ENCODE measurements around the gene RPP40.

RPP40 gene, protein sequence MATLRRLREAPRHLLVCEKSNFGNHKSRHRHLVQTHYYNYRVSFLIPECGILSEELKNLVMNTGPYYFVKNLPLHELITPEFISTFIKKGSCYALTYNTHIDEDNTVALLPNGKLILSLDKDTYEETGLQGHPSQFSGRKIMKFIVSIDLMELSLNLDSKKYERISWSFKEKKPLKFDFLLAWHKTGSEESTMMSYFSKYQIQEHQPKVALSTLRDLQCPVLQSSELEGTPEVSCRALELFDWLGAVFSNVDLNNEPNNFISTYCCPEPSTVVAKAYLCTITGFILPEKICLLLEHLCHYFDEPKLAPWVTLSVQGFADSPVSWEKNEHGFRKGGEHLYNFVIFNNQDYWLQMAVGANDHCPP

DNA sequence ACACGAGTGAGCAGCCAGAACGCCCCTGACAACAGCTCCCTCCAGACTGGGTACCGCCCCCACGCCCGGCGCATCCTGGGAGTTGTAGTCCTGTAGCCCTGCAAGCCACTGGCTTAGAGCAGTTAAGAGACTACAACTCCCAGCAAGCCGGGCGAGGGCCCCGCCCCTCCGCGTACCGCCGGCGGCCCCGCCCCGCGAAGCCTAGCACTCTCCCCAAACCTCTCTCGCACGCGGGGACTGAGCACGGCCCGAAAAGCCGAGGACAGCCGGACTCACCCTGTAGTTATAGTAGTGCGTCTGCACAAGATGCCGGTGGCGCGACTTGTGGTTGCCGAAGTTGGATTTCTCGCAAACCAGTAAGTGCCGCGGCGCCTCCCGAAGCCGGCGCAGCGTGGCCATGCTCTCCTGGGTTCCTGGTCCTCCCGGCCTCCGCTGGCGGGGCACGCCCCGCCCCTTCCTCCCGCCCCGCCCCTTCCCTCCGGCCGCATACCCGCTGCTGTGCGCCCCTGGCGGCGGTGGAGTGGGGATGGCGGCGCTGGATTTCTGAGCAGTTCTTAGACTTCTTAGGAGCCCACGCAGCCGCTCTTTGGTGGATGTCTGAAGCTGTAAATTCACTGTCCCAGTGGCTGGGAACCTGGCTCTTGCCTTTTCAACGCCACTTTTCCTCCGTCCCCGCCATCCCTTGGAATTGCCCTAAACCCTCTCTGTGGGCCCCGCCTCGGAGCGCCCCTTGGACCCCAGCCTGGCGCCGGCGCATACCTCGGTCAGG is at the start of gene RPP40:
TSS of gene RPP40 (minus strand) at position 434 of the 769 bp plus-strand sequence. CDS start at position 399, 35 bp downstream.
- no peak for TF ChIP-seq GATA2 (IDR thresholded peaks at IDR 0.05; ENCODE audit: low read depth, low read length)

DNA sequence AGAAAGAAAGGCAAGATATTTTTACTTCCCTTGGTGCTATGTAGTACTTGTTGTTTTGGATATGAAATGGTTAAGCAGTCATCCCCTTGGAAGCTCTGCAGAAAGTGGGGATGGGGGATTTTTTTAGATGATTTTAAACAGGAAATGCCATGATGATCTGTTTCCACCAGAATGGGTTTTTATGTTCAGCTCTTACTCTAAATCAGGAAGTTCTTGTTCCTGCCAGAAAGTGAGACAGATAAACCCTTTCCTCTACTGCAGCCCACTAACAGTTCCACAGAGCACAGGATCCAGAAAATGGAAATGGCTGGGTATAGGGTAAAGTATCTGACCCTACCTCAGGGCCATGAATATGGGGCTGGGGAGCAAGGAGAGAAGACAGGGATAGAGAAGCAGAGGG is 49.2 kb upstream of the RPP40 start:
- no peak for TF ChIP-seq GATA3 (IDR thresholded peaks at IDR 0.05; ENCODE audit: low read depth, low read length)
- TF ChIP-seq GATA2 (IDR thresholded peaks at IDR 0.05; ENCODE audit: low read depth, low read length) = no peak

DNA sequence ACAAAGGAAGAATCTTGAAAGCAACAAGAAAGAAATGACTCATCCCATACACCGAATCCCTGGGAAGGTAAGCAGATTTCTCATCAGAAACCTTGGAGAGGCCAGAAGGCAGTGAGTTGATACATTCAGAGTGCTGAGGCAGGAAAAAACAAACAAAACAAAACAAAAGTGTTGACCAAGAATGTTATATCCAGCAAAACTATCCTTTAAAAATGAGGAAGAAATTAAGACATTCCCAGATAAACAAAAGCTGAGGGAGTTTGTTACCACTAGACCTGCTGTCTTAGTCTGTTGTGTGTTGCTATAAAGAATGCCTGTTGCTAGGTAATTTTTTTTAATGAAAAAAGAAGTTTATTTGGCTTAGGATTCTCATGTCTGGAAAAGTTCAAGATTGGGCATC is 47.6 kb upstream of the RPP40 start:
- TF ChIP-seq GATA2 (IDR thresholded peaks at IDR 0.05; ENCODE audit: low read depth, low read length) (no peak), GATA3 (IDR thresholded peaks at IDR 0.05; ENCODE audit: low read depth, low read length) (no peak)

DNA sequence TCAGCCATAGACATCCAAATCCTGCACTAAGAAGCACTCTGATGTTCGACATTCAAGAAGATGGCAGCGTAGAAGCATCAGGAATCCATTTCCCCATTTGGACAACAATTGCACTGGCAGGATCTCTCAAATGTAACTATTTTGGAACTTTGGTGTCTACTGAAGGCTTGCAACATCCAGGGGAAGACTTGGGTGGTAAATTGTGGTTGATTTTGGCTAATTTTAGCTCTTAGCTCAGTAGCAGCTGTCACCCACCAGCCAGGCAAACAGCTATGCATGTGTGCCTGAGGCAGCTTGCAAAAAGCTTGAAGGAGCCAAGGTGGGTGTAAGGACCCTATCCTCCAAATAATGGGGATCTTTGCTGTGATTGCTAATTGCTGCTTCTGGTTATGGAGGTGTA is 46.2 kb upstream of the RPP40 start:
- TF ChIP-seq GATA2 (IDR thresholded peaks at IDR 0.05; ENCODE audit: low read depth, low read length) (no peak), GATA3 (IDR thresholded peaks at IDR 0.05; ENCODE audit: low read depth, low read length) (no peak)

DNA sequence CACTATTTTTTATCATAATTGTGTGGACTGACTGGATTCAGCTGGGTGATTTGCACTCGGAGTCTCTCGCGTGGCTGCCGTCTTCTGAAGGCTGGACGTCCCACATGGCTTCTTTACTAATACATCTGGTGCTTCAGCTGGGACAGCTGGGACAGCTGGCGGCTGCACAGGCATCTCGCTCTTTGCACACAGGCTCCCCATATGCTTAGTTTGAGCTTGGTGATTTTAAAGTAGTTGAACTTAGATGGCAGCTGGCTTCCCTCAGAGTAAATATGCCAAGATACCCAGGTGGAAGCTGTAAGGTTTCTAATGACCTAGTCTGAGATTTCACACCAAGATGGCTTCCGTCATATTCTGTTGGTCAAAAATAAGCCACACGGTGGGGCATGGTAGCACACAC is 42.6 kb upstream of the RPP40 start:
- TF ChIP-seq GATA3 (IDR thresholded peaks at IDR 0.05; ENCODE audit: low read depth, low read length) = no peak
- no peak for TF ChIP-seq GATA2 (IDR thresholded peaks at IDR 0.05; ENCODE audit: low read depth, low read length)

DNA sequence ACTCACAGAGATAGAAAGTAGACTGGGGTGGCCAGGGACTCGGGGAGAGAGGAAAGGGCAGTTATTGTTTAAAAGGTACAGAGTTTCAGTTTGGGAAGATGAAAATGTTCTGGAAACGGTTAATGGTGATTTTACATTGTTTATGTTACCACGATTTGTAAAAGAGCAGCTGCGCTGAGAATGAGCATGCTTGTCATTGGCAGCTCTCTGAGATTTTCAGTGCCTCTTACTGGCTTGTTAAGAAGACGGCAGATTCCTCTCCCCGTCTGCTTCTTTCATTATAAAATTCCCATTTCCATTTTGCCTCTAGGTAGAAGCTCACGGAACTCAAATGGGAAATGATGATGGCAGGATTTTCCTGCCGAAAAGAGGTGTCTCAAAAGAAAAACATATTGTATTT is 41.6 kb upstream of the RPP40 start:
- TF ChIP-seq GATA3 (IDR thresholded peaks at IDR 0.05; ENCODE audit: low read depth, low read length) = no peak
- no peak for TF ChIP-seq GATA2 (IDR thresholded peaks at IDR 0.05; ENCODE audit: low read depth, low read length)

DNA sequence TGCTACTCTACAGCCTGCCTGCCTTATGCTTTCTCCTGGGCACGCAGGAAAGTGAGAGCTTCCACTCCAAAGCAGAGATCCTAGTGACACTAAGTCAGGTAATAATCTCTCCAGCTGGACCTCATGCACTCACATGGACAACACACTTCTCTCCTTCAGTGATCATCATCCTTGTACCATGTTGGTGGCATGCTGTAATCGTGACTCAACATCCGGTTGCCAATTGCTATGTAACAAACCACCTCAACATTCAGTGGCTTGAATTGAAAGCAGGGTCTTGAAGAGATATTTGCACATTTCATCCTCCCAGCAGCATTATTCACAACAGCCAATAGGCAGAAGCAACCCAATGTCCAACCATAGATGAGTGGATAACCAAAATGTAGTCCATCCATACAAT is 41.0 kb upstream of the RPP40 start:
- TF ChIP-seq GATA2 (IDR thresholded peaks at IDR 0.05; ENCODE audit: low read depth, low read length) (no peak), GATA3 (IDR thresholded peaks at IDR 0.05; ENCODE audit: low read depth, low read length) (no peak)

DNA sequence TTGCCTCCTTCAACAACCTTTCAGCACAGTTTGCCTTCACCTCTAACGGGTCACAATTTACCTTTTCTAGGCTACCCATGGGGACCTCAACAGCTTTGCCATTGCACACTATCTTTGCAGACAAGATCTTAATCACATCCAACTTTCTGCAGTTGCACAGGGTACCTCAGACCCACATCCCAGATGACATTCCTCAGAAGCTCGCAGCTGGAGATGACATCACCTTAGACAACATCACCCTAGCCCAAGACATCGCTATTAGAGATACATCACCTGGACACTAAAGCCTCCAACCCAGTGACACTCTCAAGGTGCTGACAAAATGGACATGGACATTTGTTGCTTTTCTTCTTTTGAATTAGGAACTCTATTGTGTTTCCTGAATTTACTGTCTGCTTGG is 38.6 kb upstream of the RPP40 start:
- TF ChIP-seq GATA3 (IDR thresholded peaks at IDR 0.05; ENCODE audit: low read depth, low read length) (no peak), GATA2 (IDR thresholded peaks at IDR 0.05; ENCODE audit: low read depth, low read length) (no peak)

DNA sequence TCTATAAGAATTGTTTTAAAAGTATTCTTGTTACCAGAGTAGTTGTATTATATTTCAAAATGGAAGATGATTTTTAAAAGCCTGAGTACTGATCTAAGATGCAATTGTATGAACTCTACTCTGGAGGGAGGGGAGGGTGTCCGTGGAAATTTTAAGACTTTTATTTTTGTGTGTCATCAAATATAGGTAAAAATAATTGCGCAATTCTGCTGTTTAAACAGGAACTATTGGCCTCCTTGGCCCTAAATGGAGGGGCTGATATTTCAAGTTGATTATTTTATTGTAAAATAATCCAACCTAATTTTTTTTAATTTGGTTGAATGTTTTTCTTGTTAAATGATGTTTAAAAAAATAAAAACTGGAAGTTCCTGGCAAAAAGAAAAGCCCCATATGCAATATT is 38.1 kb upstream of the RPP40 start:
- TF ChIP-seq GATA2 (IDR thresholded peaks at IDR 0.05; ENCODE audit: low read depth, low read length) (no peak), GATA3 (IDR thresholded peaks at IDR 0.05; ENCODE audit: low read depth, low read length) (no peak)

DNA sequence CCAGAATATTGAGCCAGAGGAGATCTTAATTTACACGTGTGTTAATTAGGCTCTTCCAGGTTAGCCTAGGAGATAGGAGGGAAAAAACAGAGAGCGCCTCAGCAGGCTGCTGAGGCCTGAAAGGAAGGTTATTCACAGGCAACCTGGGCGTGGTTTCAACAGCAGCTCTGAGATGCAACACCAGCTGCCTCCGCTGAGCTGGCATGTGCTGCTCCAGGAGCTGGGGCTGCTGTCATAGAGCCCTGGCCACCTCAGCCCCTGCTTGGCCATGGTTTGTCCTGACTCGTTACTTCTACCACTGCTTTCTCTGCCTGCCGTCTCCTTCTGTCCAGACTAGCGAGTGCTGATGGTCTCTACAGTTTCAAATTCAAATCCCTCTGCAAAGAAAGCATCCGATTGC is 32.4 kb upstream of the RPP40 start:
- TF ChIP-seq GATA3 (IDR thresholded peaks at IDR 0.05; ENCODE audit: low read depth, low read length) (no peak), GATA2 (IDR thresholded peaks at IDR 0.05; ENCODE audit: low read depth, low read length) (no peak)

DNA sequence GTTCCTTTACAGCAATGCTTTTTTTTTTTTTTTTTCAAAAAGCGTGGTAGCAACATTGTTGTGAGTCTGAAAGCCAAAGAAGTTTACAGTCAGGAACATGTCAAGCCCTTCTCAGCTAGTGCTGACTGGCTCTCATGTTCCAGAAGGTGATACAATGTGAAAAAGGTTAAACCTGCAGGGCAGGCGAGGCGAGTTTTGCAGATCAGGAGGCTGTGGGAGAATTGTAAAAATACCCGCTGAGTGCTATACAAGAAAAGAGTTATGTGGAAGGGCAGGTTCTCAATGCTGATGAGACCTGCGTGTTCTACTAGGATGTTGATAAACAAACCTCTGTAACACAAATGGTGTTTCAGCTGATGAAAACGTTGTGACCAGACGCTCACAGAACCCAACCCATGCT is 30.9 kb upstream of the RPP40 start:
- TF ChIP-seq GATA2 (IDR thresholded peaks at IDR 0.05; ENCODE audit: low read depth, low read length) (no peak), GATA3 (IDR thresholded peaks at IDR 0.05; ENCODE audit: low read depth, low read length) (no peak)

DNA sequence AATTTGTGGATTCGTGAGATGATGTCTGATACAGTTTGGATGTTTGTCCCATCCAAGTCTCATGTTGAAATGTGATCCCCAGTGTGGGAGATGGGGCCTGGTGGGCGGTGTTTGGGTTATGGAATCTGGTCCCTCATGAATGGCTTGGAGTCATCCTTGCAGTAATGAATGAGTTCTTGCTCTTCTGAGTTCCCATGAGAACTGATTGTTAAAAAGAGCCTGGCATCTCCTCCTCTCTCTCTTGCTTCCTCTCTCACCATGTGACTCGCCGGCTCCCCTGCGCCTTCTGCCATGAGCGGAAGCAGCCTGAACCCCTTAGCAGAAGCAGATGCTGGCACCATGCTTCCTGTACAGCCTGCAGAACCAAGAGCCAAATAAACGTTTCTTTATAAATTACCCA is 30.5 kb upstream of the RPP40 start:
- TF ChIP-seq GATA2 (IDR thresholded peaks at IDR 0.05; ENCODE audit: low read depth, low read length) (no peak), GATA3 (IDR thresholded peaks at IDR 0.05; ENCODE audit: low read depth, low read length) (no peak)

DNA sequence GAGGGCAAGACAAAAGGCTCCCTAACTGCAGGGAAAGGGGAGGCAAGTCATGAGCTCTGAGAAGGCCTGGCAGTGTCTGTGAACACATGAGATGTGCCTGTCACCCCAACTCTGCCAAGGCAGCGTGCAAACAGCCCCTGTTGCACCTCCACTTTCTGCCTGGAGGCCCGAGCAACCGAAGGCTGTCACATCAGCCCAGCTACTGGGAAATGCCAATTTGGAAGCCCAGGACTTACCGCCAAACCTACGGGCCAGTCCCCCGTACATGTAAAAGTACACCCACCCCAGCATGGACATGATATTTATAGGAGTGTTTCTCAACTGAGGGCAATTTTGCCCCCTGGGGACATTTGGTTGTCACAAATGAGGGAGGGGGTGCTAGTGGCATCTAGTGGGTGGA is 27.3 kb upstream of the RPP40 start:
- no peak for TF ChIP-seq GATA3 (IDR thresholded peaks at IDR 0.05; ENCODE audit: low read depth, low read length)
- no peak for TF ChIP-seq GATA2 (IDR thresholded peaks at IDR 0.05; ENCODE audit: low read depth, low read length)

DNA sequence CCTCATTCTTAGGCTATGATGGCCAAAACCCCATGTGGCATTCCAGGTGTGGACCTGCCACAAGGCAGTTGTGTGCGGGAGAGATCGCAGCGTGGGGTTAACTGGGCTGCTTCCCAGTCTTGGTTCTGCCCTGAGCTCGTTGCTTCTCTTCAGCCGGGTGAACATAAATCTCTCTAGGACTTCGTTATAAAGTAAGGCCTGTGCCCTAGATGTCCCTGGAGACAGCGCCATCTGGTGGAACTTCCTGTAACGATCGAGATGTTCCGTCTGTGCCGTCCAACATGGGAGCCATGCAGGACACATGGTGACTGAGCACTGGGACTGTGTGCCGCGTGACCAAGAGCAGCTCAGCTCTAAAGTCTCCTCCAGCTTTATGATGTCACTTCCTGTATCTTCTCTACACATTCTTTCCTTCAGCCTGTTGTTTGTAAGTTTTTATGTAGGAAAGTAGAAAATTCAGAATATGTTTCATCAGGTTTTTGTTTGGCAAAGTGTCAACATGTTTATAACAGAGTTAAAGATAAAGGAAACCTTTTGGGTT is 26.8 kb upstream of the RPP40 start:
- TF ChIP-seq GATA3 (IDR thresholded peaks at IDR 0.05; ENCODE audit: low read depth, low read length) (no peak), GATA2 (IDR thresholded peaks at IDR 0.05; ENCODE audit: low read depth, low read length) (no peak)

DNA sequence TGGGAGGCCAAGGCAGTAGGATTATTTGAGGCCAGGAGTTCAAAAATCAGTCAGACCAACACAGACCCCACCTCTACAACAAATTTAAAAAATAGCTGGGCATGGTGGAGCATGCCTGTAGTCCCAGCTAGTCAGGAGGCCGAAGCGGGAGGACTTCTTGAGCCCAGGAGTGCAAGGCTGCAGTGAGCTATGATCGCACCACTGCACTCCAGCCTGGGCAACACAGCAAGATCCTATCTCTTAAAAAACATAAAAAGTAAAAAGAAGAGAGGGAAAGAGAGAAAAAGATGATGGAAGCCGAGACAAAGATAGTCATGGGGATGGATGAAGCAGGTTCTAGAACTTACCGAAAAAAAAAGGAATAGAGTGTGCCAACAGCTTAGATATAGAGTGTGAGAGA is 25.8 kb upstream of the RPP40 start:
- TF ChIP-seq GATA2 (IDR thresholded peaks at IDR 0.05; ENCODE audit: low read depth, low read length) = no peak
- no peak for TF ChIP-seq GATA3 (IDR thresholded peaks at IDR 0.05; ENCODE audit: low read depth, low read length)

All from SH-SY5Y (cell line).